NB4 (cell line): ENCODE measurements around the gene PLSCR3.
"Not testable (repeated sequence)": the region's sequence is repeated elsewhere in the genome, so short reads cannot be mapped to it uniquely, and the experiment has no call there.

Source experiments
- DNase-seq: peaks from one replicate; pipeline ENCODE4 v3.0.0; 2010; ENCODE audit warnings: low read depth
- H3K4me3 ChIP-seq: one replicate; pipeline ENCODE4 v1.5.1; 2011; ENCODE audit warnings: mild to moderate bottlenecking, low read depth, low read length, moderate library complexity
- CTCF ChIP-seq: IDR thresholded peaks from one replicate; pipeline ENCODE4 v1.5.1; 2012; ENCODE audit warnings: low read depth, low read length
- MAX ChIP-seq: IDR thresholded peaks from 2 replicates; pipeline ENCODE4 v1.6.1; 2011; ENCODE audit warnings: low read depth, low read length
- MYC ChIP-seq: IDR thresholded peaks from 2 replicates; pipeline ENCODE4 v1.6.1; 2011; ENCODE audit warnings: low read depth, low read length
- POLR2A ChIP-seq: IDR thresholded peaks from 2 replicates; pipeline ENCODE4 v1.6.1; 2011; ENCODE audit warnings: mild to moderate bottlenecking; ENCODE audit not compliant: insufficient read length; ENCODE audit errors: extremely low read depth

The PLSCR3 gene

GRCh38 chr17:7369825-7370224, 24.5 kb downstream of the PLSCR3 start:
- TF ChIP-seq MYC: no peak
- no peak for TF ChIP-seq CTCF
- TF ChIP-seq MAX: no peak
- no peak for TF ChIP-seq POLR2A
- H3K4me3 ChIP-seq: no peak overlapping the region
- no peak for DNase-seq

- not testable (repeated sequence) for H3K4me3 ChIP-seq, DNase-seq
Observed at GRCh38 chr17:7368599-7368994, 25.7 kb downstream of the PLSCR3 start.

GRCh38 chr17:7367918-7368598, 26.3 kb downstream of the PLSCR3 start:
- no peak for TF ChIP-seq MAX
- TF ChIP-seq POLR2A: no peak
- no peak overlapping the region for H3K4me3 ChIP-seq
- DNase-seq: no peak

GRCh38 chr17:7367083-7367482, 27.2 kb downstream of the PLSCR3 start:
- no peak for TF ChIP-seq MYC
- no peak for TF ChIP-seq CTCF
- no peak for TF ChIP-seq POLR2A
- no peak for TF ChIP-seq MAX
- DNase-seq: no peak
- H3K4me3 ChIP-seq: no peak overlapping the region

GRCh38 chr17:7365963-7366362, 28.4 kb downstream of the PLSCR3 start:
- H3K4me3 ChIP-seq, DNase-seq: not testable (repeated sequence)

- DNase-seq: no peak
- TF ChIP-seq POLR2A (no peak), MAX (no peak), CTCF (no peak), MYC (no peak)
- H3K4me3 ChIP-seq: no peak overlapping the region
Observed at GRCh38 chr17:7363311-7363710, 31.0 kb downstream of the PLSCR3 start.

GRCh38 chr17:7361906-7362305, 32.4 kb downstream of the PLSCR3 start:
- no peak overlapping the region for H3K4me3 ChIP-seq
- TF ChIP-seq CTCF: no peak
- no peak for TF ChIP-seq MAX
- no peak for DNase-seq
